NCI-H774 (cell line): ENCODE results near the gene ABHD10.
"Not testable (repeated sequence)": the region's sequence is repeated elsewhere in the genome, so short reads cannot be mapped to it uniquely, and the experiment has no call there.

Experiments
- DNase-seq: peaks from one replicate; lab custom pipeline; 2025; lab: John Stamatoyannopoulos, UW

The ABHD10 gene

GRCh38 chr3:112032098-112032731 lies 53.4 kb downstream of the ABHD10 start:
- DNase-seq = no peak

- DNase-seq = no peak
These were observed 55.6 kb downstream of the ABHD10 start, which contains the start of gene TMPRSS7 for GRCh38 chr3:112034436-112034835. TSS of gene TMPRSS7 (plus strand) at chr3:112034736. CDS start at chr3:112034846, 110 bp downstream.

GRCh38 chr3:112035241-112035640 lies 56.4 kb downstream of the ABHD10 start:
- no peak for DNase-seq

GRCh38 chr3:112037194-112037593 lies 58.4 kb downstream of the ABHD10 start:
- DNase-seq = not testable (repeated sequence)

- peak; percentile 8 for DNase-seq
These were observed 60.0 kb downstream of the ABHD10 start for GRCh38 chr3:112038863-112039262.

- DNase-seq = no peak
These were observed 62.5 kb downstream of the ABHD10 start for GRCh38 chr3:112041321-112041720.

- DNase-seq = peak; percentile 86
These were observed 64.0 kb downstream of the ABHD10 start for GRCh38 chr3:112042842-112043280.
